Adrenal gland (tissue), 12 donors: ENCODE results near the gene SLC22A12. TPM values are rescaled to one million over a fixed set of nuclear protein-coding genes. Genes with fewer than 3 reads are reported as not detected.

ENCODE experiments used
- DNase-seq, 7 donors: peaks; one replicate each; pipeline ENCODE4 v3.0.0-alpha.2; 2019 to 2020
- H3K27ac ChIP-seq, 5 donors: fragments of 200-600 bp; sonication (generic) in 4 of 5; 1 replicate in 3 of 5; 2 replicates in 2 of 5; pipeline versions ENCODE4 v1.5.1 to v1.8.0; 2016 to 2020; ENCODE audit warnings: mild to moderate bottlenecking in 1 of 5
- H3K27me3 ChIP-seq: fragments of 200-600 bp; 2 replicates; pipeline ENCODE4 v1.8.0; 2021
- H3K36me3 ChIP-seq, 2 donors: fragments of 200-600 bp; replicated peaks in 1 of 2; 1 replicate in 1 of 2; 2 replicates in 1 of 2; pipeline versions ENCODE4 v1.5.1 to v1.8.0; 2018 to 2022
- H3K4me1 ChIP-seq, 2 donors: fragments of 200-600 bp; replicated peaks in 1 of 2; 1 replicate in 1 of 2; 2 replicates in 1 of 2; pipeline versions ENCODE4 v1.5.1 to v1.8.0; 2018 to 2021
- H3K4me3 ChIP-seq, 4 donors: fragments of 200-600 bp; sonication (generic) in 3 of 4; one replicate each; pipeline ENCODE4 v1.5.1; 2016 to 2018
- H3K9me3 ChIP-seq, 3 donors: fragments of 200-600 bp; sonication (generic) in 1 of 3; replicated peaks in 1 of 3; 1 replicate in 2 of 3; 2 replicates in 1 of 3; pipeline versions ENCODE4 v1.5.1 to v1.8.0; 2016 to 2021
- CTCF ChIP-seq, 6 experiments: fragments of 450-650 bp in 4 of 6; fragments of 200-600 bp in 2 of 6; sonication (generic) in 1 of 6; IDR thresholded peaks; 1 replicate in 5 of 6; 2 replicates in 1 of 6; pipeline versions ENCODE4 v1.5.1 to v1.8.0; 2016 to 2021; ENCODE audit warnings: antibody characterized with exemption in 6 of 6, mild to moderate bottlenecking in 2 of 6, moderate library complexity in 1 of 6
- POLR2A ChIP-seq, 2 donors: fragments of 450-650 bp; IDR thresholded peaks; one replicate each; pipeline ENCODE4 v1.6.1; 2017; ENCODE audit warnings: antibody characterized with exemption in 2 of 2, mild to moderate bottlenecking in 2 of 2, moderate library complexity in 1 of 2
- WGBS, 4 donors: extraction: QIAGEN DNeasy Blood & Tissue Kit in 2 of 4; methylation state at CpG; one replicate each; pipeline versions ENCODE4 v1.1.5 to v1.1.7; 2013 to 2017; 5-methylcytosine and 5-hydroxymethylcytosine counted together
- intact Hi-C, 2 donors: fragments of 100-400 bp; cut with DNase I; formaldehyde crosslinking; loops; one replicate each; pipeline versions ENCODE4 v1.14.1 to v1.15.0; 2022 to 2023
- polyA plus RNA-seq, 3 donors: library from polyadenylated mRNA; stranded (reverse); fragments of 200-250 nt in 2 of 3; fragments of 350-450 nt in 1 of 3; fragmentation: Illumina TruSeq in 1 of 3; extraction: RNeasy Lipid Tissue Mini Kit (QIAGEN cat#74804) in 1 of 3; gene quantifications; one replicate each; pipeline ENCODE4 v1.2.3, GENCODE V29; 2013 to 2014
- total RNA-seq, 9 donors: library from RNA; depleted of rRNA in 4 of 9; stranded (reverse); fragments of >200 nt in 4 of 9; fragments of 120-200 nt in 1 of 9; fragmentation: NEBNext Ultra II Directional in 1 of 9; extraction: Animal tissue kit (Norgen Biotek cat#: 25700) in 1 of 9; gene quantifications; one replicate each; pipeline versions ENCODE4 v1.1.0 to v1.2.4, GENCODE V29; 2013 to 2023
- donor health status: healthy with polysubstance abuse.
- donor health status: Bipolar disorder and iron deficiency.
- donor health status: DM: yes; HTN: yes; CAD: no.
- donor health status: DM: no; HTN: no; CAD: no.
- donor health status: DM: no; HTN: no; CAD: no.
- donor health status: DM: yes; HTN: yes; CAD: no.

Gene SLC22A12
- total and polyA plus RNA-seq, 12 donors: not detected

- WGBS, 4 donors: 89 to 96% (median 90%) methylated on average over 9 to 13 of the region's 13 CpGs
- DNase-seq: no peak
- Histone ChIP-seq H3K4me3 (no peak overlapping the region), H3K36me3 (no peaks in the 10 kb centered on the region), H3K4me1 (no peaks in the 10 kb centered on the region), H3K27me3 (no peaks in the 10 kb centered on the region), H3K27ac (no peak overlapping the region), H3K9me3 (no peaks in the 10 kb centered on the region)
- intact Hi-C loops: no loop called here
- no peak for TF ChIP-seq POLR2A (IDR thresholded peaks at IDR 0.05)
Measured at GRCh38 chr11:64597671-64598101, 6.7 kb downstream of the SLC22A12 start.

DNA sequence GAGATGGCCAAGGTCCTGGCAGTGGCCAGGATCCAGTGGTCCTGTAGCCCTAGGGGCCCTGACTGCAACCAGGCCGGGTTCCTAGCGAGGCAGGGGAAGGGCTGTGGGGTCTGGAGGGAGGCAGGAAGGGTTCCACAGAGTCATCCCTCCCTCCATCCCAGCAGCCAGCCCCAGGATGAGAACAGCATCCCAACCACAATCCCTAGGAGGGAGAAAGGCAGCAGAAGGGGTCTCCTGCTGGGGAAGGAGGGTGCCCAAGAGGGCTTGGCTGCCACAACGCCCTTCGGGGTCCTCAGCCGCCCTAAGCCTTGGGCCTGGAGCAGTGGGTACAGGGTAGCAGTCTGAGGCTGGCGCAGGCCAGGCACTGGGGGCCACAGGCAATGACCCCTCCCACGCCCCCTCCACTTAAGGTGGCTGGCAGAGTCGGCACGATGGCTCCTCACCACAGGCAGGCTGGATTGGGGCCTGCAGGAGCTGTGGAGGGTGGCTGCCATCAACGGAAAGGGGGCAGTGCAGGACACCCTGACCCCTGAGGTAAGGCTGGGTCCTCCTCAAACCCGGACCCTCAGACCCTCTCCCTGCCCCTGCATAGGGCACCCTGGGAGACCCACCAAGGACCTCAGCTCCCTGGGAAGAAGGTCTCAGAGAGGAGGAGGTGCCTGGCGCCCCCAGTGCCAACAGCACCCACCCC is 7.2 kb downstream of the SLC22A12 start:
- Histone ChIP-seq H3K36me3 (no peaks in the 10 kb centered on the region), H3K27ac (no peak overlapping the region), H3K9me3 (no peaks in the 10 kb centered on the region), H3K4me1 (no peaks in the 10 kb centered on the region), H3K4me3 (no peak overlapping the region), H3K27me3 (no peaks in the 10 kb centered on the region)
- no peak for DNase-seq
- WGBS, 4 donors: 92 to 100% (median 94%) methylated on average over 2 to 12 of the region's 12 CpGs
- intact Hi-C loops: no loop called here
- TF ChIP-seq CTCF (IDR thresholded peaks at IDR 0.05): no peak
- TF ChIP-seq POLR2A (IDR thresholded peaks at IDR 0.05): no peak

- H3K4me1 ChIP-seq: no peaks in the 10 kb centered on the region
- no peak overlapping the region for H3K4me3 ChIP-seq
- TF ChIP-seq CTCF (IDR thresholded peaks at IDR 0.05) (no peak), POLR2A (IDR thresholded peaks at IDR 0.05) (no peak)
- intact Hi-C loops: no loop called here
- no peak overlapping the region for H3K27ac ChIP-seq
- H3K9me3 ChIP-seq: no peaks in the 10 kb centered on the region
- no peaks in the 10 kb centered on the region for H3K36me3 ChIP-seq
- no peak for DNase-seq
- WGBS, 4 donors: 83 to 93% (median 85%) methylated on average over 14 to 23 of the region's 23 CpGs
- H3K27me3 ChIP-seq: no peaks in the 10 kb centered on the region
Measured at GRCh38 chr11:64598797-64599697, 8.0 kb downstream of the SLC22A12 start.

DNA sequence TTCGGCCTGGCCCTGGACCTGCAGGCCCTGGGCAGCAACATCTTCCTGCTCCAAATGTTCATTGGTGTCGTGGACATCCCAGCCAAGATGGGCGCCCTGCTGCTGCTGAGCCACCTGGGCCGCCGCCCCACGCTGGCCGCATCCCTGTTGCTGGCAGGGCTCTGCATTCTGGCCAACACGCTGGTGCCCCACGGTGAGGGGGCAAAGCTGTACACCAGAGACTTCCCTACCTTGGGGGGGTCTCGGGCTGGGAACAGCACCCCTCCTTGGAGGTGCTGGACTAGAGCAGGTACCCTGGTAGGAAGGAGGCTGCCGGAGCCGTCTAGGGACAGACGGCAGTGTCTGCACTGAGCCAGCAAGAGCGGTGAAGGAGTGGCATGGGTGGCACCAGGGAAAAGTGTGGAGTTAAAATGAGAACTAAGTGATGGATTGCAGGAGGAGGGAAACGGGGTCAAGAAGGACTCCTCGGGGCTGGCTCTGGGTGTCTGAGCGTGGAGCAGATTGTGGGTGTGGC is 8.7 kb downstream of the SLC22A12 start:
- no peak overlapping the region for H3K4me3 ChIP-seq
- no peaks in the 10 kb centered on the region for H3K27me3 ChIP-seq
- no peaks in the 10 kb centered on the region for H3K4me1 ChIP-seq
- H3K36me3 ChIP-seq: no peaks in the 10 kb centered on the region
- intact Hi-C loops: no loop called here
- 85 to 92% (median 90%) methylated on average over 8 to 17 of the region's 17 CpGs for WGBS, 4 donors
- DNase-seq: no peak
- no peak overlapping the region for H3K27ac ChIP-seq
- TF ChIP-seq POLR2A (IDR thresholded peaks at IDR 0.05) (no peak), CTCF (IDR thresholded peaks at IDR 0.05) (no peak)
- H3K9me3 ChIP-seq: no peaks in the 10 kb centered on the region
